Activated T-cell treated with anti-CD3 and anti-CD28 coated beads for 1 hour (primary cell): ENCODE data around the gene LCN9.
A peak's percentile ranks its signal among the peaks of the same experiment; 100 is the strongest.

Experiments used
- DNase-seq: peaks from one replicate; pipeline ENCODE4 v3.0.0-alpha.2; 2020; ENCODE audit warnings: low read depth

LCN9 gene

DNA sequence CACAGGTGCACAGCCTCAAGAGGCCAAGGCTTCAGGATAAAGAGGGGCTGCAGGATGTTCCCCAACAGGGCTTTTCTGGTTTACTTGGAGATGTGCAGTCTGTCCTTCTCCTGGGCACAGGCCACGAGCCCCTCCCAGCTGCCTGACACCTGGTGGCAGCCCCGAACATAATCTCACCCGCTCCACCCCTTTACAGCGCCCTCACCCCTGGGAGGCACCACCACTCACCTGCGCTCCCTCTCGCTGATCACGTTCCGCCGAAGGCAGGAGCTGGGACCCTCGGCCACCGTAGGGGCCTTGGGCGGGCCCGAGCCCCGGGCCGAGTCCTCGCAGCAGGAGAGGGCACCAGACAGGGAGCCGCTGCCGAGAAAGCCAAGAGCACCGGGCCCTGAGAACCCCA lies 35.7 kb downstream of the LCN9 start:
- no peak for DNase-seq

DNA sequence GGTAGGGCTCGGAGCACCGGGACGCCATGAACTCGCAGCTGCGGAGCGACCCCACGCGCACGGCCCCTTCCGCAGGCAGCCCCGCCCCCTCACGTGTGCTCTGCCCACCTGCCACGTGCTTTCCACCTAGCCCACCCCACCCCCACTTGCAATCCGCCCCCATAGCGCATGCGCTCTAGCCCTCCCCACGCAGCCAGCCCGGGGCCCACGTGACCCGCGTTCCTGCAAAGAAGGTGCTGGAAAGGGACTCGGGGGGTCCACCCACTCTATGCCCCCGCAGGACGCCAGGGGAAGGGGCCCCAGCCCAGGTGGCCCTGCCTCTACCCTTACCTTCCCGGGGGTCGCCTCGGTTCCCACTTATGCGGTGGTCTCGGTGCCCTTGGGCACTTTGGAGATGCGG lies 36.3 kb downstream of the LCN9 start, which contains the start of gene SOHLH1:
TSS of gene SOHLH1 (minus strand) at position 42 of the 400 bp plus-strand sequence. CDS start at position 28, 14 bp downstream.
- no peak for DNase-seq

DNA sequence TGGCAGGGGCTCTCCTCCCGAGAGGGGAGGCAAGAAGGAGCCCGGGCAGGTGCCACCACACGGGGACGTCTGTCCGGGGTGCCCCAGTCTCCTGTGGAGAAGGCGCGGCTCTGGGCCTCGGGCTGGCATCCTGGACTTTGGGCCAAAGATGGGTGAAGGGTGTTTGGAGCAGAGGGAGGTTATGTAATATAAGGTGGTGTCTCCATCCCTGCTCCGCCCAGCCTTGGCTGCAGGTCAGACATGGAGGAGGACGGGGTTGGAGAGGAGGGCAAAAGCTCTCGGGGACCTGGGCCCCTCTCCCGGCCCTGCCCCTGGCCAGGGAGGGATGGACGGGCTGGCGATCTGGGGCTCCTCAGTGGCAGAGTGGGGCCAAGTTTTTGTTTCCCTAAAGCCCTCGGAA lies 37.4 kb downstream of the LCN9 start:
- DNase-seq = no peak

DNA sequence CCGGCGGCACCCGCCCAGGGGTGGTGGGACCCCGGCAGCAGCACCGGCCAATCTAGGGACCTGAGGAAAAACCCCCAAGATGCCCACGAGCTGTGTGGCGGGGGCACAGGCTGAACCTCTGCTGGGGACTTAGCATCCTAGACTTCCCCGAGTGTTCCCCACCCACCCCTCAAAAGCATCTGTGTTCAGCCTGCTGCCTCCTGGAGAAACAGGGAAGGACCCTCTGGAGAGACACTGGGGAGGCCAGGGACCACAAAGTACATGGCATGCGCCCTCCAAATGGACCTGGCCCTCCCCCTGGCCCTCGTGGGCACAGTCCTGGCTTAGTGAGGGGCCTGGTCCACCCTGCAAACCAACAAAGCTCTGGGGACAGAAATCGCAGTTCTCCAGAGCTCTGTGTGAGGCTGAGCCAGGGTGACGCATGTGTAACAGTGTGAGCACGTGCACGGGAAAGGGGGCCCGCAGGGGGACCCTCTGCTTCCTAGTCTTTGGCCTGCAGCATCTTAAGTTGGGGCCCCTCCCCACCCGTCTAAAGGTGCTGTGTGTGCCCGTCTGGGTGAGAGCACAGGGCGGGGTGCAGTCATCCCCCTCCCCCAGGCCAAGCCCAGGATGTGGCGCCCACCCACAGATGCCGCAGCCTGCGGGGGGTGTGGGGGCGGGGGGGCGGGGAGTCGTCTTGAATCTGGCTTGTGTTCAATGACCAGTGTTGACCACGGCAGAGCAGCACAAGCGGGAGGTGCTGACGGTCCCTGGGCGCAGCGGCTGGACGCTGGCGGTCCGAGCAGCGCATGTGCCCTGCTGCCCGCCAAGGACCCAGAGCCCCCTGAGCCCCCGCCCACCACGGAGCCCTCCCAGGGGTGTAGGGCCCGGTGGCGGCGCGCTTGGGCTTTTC lies 38.2 kb downstream of the LCN9 start:
- no peak for DNase-seq

DNA sequence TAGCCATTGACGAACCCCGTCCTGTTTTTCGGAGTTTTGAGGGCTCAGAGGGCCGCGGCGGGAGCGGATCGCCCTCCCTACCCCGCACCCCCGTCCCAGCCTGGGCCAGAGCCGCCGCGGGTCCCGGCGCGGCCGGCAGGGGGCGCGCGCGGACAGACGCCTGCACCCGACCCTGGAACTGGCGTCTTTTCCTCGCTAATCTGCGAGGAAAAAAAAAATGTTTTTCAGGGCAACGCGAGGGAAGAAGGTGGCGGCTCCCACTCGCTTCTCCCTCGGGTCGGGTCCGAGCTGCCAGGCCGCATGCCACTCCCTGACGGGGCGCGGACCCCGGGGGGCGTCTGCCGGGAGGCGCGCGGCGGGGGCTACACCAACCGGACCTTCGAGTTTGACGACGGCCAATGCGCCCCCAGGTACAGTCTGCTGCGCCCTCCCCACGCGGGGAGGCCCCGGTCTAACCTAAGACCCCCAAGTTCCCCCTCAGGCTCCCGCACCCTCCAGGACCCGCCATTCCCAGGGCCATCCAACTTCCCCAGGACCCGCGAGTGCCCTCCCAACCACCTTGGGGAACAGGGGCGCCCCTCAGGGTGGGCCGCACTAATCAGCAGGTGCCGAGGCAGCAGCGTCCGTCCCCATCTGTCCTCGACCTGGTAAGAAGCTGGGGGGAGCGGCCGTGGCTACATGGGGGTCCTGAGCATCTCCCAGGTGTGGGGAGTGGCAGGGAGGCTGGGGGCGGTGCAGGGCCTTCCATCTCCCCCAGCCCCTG lies 39.0 kb downstream of the LCN9 start, which contains the start of gene KCNT1:
TSS of gene KCNT1 (plus strand) at position 227 of the 763 bp plus-strand sequence. CDS start at position 301, 74 bp downstream.
- peak; percentile 51 for DNase-seq

DNA sequence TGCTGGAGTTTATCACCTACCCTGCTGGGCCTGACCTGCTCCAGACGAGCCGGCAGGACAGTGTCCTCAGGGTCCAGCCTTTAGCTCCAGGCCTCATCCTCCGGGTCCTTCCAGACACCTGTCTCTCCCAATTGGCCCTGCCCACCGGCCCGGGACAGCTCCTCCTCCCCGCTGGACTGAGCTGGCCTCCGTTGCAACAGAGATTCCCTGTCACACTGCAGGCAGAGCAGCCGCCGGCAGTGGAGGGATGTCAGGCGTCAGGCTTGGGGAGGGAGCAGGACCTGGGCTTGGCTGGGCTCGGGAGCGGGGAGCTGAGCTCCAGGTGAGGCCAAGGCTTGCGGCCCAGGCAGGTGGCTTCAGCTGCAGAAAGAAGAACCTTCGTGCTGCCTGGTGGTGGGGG lies 40.6 kb downstream of the LCN9 start:
- no peak for DNase-seq

DNA sequence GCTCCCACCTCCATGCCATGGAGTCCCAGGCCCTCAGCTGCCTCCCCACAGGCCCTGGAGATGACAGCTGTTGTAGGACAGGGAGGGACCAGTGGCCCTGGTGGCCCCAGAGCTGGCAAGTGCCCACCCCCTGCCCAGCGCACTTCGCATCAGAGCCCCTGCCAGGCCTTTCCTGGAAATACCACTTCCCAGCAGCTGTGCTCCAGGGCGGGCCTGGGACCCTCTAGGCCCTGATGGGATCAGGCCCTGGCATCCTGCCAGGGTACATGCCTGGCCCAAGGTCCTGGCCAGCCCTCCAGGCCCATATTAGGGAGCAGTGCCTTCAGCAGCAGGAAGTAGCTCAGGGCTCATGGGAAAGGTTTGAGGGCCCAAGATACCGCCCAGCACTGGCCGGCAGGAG lies 41.4 kb downstream of the LCN9 start:
- no peak for DNase-seq

DNA sequence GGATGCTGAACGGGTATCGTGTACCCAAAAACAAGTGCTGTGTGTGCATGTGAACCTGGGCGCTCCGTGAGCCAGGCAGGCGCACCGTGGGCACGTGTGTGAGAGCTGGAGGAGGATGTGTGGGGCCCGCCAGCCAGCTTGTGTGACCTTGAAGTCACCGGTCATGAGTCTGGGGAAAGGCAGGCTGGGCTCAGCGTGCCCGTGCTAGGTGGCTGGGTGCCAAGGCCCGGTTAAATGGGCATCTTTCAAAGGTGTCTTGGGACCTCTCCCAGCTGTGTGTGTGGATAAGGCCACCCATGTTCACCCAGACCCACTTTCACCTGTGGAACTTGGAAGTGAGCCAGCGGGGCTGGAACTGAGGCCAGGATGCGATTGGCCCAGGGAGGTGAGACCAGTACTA lies 42.3 kb downstream of the LCN9 start:
- DNase-seq = no peak

DNA sequence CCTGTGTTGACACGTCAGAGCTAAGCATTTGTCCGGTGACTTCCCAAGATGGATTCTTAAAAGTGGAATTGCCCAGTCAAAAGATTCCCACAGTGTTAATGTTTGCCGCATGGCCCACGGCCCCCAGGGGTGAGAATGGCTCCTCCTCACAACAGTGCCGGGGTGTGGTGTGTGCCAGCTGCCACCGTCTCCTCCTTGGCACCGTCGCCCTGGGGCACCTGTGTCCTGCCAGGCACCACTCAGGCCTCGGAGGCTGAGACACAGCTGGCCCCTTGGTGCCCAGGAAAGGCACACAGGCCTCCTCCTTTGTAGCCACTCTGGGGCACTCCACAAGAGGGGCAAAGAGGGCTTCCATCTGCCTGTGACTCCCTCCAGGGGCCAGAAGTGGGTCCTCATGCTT lies 43.2 kb downstream of the LCN9 start:
- no peak for DNase-seq

DNA sequence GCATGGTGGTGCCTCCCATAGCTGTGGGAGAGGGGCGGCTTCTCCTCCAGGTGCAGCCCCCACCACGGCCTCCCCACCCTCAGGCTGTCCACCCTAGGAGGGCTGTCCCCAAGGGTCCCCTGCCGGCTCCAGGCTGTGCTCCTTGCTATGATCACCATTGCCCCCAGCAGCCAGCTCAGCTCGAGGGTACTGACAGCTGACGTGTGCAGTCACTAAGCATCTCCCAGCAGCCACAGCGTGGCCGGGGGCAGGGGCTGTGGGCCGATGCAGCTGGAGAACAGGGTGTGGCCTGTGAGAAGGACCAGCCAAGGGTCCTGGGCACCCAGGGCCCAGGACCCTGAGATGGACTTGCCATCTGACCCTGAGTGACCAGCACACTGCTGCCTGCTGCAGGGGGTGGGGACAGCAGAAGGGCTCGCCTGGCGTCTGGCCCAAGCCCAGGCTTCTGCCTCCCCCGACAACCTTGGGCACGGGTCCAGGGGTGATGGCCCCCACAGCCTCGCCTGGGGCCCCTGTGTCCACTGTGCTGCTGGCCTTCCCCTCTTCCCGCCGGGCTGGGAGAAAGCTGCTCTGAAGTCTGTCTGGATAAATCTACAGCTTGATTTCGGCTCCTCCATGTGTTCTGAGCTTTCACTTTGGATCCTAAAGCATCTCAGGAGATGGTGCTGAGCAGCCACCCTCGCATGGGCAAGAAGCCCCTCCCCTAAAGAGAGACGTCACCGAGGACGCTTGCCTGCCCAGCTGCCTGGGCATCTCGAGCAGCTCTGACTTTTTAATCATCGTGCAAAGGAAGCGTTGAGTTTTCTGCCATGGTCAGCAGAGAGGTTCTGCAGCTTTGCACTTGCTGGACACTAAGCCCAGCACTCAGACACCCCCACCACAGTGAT lies 44.4 kb downstream of the LCN9 start:
- DNase-seq = no peak

DNA sequence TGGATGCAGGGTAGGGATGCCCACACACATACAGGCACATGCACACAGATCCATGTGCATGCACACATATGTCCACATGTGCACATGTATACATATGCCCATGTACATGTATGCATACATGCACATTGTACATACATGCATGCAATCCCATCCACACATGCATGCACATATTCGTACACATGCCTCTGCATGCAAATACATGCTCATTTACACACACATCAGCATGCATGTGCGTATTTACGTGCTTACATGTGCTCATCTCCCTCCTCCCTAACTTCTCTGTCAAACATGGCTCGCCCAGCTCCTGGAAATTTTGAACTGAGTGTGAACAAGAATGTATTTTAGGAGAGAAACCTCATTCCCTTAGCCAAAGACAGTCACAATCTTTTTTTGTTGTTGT lies 45.1 kb downstream of the LCN9 start:
- DNase-seq = no peak

DNA sequence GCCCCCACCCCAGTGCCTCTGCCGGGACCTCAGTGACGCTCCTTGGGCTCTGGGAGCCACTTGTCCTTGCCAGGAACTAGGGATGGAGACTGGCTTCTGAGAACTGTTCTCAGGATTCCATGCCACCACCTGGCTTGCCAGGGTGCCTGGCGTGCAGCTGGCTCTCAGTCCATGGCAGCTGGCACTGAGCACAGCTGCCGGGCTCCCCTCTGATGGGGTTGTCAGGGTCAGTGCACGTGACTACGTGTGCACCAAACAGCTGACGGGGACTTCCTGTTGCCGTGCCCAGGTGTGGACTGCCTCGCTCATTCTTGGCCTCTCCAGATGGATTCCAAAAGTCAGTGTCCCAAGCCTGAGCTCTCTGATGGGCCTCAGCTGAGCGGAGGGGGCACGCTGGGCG lies 48.3 kb downstream of the LCN9 start:
- DNase-seq = no peak

DNA sequence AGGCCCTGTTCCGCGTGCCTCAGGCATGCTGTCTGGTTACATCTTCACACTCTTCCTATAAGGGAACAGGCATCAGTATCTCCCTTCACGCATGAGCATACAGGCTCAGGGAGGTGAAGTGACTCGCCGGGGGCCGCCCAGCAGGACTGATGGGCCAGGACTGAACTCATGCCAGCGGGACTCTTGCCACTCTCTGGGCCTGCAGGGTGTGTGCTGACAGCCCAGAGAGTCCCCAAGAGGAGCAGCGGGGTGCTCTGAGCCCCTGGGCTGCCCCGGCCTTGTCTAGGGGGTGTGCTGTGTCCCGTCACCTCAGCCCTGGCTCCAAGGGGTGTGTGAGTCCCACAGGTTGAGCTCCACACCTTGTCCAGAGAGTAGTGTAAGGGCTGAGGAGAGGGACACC lies 48.8 kb downstream of the LCN9 start:
- DNase-seq = no peak

DNA sequence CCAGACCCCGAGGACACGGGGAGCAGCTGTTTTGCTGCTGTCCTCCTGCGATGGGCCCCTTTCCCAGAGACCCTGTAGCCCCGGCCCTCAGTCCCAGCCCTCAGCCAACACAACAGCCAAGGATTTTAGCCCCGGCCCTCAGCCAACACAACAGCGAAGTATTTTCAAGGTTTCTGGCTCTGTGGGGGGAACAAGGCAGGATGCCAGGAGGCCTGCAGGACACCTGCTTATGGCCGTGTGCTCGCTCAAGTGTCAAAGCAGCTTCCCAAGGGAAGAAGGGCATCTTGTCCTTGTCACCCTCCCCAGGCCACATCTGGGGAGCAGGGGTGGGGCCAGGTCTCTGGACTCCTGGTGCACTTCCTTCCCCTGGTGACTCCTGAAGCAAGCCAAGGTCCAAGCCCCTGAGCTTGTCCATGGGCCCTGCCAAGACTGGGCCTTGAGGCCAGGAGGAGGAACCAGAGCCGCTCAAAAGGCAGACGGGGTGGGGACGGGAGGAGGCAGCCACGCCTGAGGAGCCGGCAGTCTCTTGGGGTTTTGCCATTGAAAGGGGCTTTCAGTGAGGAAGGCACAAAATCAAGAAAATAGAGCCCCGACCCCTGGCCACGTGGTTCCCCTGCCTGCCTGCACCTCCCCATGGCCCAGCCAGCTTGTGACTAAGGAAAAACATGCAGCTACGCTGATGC lies 49.6 kb downstream of the LCN9 start:
- no peak for DNase-seq

DNA sequence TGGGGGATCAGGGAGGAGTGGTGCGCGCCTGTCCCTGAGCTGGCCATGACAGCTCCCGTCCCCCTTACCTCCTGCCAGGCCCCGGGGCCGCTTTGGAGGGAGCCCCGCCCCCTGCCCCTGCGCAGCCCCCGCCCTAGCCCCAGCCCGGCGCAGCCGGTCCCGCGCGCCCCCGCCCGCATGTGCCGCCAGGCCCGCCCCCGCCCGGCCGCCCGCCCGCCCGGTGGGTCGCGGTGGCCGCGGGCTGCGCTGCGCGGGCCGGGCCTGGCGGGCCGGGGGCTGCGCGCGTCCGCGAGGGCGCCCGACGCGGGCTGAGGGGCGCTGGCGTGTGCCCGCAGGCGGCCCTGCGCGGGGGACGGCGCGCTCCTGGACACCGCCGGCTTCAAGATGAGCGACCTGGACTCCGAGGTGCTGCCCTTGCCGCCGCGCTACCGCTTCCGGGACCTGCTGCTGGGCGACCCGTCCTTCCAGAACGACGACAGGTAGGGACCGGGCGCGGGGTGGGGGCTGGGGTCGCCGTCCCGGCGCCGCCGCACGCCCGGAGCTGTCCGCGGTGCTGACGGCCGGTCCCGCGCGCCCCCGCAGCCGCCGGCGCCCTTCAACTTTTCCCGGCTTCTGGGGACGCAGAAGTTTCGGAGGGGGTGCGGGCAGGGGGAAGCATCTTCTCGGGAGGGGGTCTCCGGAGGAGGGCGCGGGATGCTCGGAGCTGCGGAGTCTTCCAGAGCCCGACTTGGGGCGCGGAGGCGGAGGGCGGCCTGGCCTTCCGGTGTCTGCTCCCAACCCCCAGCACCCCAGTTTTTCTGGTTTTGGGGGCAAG lies 51.3 kb downstream of the LCN9 start:
- DNase-seq = no peak

DNA sequence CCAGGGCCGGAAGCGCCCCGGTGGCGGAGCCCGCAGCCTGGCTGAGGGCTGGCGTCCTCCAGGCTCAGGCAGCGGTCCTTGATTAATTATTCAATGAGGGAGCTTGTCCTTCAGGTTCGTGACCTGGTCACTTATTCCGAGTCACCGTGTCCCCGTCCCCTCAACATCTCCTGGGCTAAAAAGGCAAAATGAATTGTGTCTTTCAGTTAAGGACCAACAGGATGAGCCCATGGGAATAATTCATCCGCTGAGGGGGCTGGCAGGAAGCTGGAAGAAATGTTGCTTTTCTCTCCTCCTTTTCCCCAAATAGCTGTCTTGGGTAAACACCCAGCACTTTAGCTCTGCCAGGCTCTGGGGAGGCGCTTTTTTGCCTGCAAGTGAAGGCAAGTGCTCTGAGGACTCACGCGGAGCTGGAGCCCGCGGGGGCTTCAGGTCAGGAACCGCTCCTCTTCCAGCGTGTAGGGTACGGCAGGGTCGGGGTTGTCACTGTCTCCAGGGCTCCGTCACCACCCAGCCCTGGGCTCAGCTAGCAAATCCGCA lies 52.0 kb downstream of the LCN9 start:
- no peak for DNase-seq

DNA sequence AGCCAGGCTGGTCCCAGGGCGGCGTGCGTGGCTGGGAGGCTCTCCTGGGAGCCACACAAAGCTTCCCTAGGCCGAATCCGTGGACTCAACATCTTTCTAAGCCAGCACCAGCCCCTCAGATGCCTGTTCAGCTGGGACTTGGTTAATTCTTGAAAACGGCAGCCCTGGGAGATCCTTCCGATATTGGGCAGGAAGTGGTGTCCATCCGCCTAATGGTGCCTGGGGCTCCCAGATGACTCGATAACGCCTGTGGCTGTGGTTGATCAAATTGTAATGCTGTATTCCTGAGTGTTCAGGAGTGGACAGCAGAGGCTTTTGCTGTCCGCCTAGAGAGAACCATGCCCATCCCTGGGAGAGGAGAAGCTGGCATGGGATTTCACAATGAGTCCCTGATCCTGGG lies 52.9 kb downstream of the LCN9 start:
- no peak for DNase-seq
